GM18909 (cell line): Measurements from ENCODE around the gene SLC22A7.
"Not testable (repeated sequence)": the region's sequence is repeated elsewhere in the genome, so short reads cannot be mapped to it uniquely, and the experiment has no call there.

Experiments
- ATAC-seq: cut with Tn5 transposase; IDR thresholded peaks from one replicate; pipeline ENCODE4 v1.9.1; 2021; ENCODE audit warnings: mild to moderate bottlenecking; ENCODE audit not compliant: unreplicated experiment, poor library complexity

Gene SLC22A7

GRCh38 chr6:43298565-43299337, 691 bp downstream of the SLC22A7 start:
- no peak for ATAC-seq

- ATAC-seq: no peak
These were observed 1.6 kb downstream of the SLC22A7 start for GRCh38 chr6:43299338-43300293.

DNA sequence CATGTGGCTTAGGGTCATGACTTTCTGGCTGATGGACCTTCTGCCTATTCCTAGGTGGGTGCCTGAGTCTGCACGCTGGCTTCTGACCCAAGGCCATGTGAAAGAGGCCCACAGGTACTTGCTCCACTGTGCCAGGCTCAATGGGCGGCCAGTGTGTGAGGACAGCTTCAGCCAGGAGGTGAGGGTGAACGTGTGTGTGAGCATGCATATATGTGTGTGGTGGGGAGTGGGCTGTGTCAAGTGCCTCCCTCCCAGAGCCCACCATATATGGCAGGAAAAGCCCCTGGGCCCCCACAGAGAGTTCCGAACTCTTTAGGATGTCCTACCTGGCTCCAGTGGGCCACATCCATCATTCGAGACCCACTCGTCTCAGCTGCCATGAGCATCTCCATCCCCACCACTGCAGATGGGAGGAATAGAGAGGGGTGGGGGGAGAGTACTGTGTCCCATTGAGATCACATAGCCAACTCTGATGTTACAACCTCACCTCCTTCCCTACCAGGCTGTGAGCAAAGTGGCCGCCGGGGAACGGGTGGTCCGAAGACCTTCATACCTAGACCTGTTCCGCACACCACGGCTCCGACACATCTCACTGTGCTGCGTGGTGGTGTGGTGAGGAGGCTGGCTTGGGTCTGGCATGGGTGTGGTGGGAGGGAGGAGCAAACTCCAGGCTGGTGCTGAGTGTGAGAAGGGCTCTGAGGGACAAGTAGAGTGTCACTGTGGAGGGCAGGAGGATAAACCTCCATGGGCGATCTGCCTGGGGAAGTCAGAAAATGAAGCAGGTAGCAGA, 3.2 kb downstream of the SLC22A7 start:
- no peak for ATAC-seq

GRCh38 chr6:43302126-43302525, 4.1 kb downstream of the SLC22A7 start:
- no peak for ATAC-seq

DNA sequence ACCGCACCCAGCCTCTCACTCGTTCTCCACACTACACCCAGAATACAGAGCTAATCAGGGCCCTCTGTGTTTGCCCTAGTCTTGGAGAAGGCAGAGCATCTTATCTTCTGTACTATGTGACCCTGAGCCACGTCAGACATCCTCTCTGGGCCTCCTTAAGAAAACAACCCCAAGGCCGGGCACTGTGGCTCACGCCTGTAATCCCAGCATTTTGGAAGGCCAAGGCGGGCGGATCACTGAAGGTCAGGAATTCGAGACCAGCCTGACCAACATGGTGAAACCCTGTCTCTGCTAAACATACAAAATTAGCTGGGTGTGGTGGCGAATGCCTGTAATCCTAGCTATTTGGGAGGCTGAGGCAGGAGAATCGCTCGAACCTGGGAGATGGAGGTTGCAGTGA, 4.9 kb downstream of the SLC22A7 start:
- ATAC-seq: not testable (repeated sequence)

- no peak for ATAC-seq
These were observed 5.8 kb downstream of the SLC22A7 start for GRCh38 chr6:43303751-43304331.

- no peak for ATAC-seq
These were observed 6.3 kb downstream of the SLC22A7 start for GRCh38 chr6:43304361-43304760.

GRCh38 chr6:43304882-43305281, 6.8 kb downstream of the SLC22A7 start:
- no peak for ATAC-seq

DNA sequence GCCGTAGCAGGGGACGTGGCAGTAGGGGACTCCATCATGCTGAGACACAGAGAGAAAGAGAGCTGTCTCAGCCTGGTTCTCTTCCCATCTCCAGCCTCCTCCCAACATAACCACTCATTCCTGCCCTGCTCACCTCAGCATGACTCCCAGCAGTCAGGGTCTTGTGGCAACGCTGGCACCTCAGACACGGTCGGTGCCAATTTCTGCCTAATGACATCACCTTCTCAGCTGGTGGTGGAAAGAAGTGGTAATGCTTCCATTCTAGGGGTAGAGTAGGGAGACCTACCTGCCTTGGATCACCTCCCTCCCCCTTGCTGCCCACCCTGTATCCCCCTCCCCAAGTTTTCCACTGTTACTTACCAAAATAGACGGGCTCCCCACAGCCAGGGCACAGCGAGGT, 8.0 kb downstream of the SLC22A7 start:
- no peak for ATAC-seq

GRCh38 chr6:43307451-43308100, 9.5 kb downstream of the SLC22A7 start:
- no peak for ATAC-seq

GRCh38 chr6:43308101-43308989, 10.3 kb downstream of the SLC22A7 start, which contains the start of gene CRIP3:
Gene CRIP3 (minus strand): TSS chr6:43308826. CDS start chr6:43308792, 34 bp downstream.
- peak; percentile 66 for ATAC-seq

DNA sequence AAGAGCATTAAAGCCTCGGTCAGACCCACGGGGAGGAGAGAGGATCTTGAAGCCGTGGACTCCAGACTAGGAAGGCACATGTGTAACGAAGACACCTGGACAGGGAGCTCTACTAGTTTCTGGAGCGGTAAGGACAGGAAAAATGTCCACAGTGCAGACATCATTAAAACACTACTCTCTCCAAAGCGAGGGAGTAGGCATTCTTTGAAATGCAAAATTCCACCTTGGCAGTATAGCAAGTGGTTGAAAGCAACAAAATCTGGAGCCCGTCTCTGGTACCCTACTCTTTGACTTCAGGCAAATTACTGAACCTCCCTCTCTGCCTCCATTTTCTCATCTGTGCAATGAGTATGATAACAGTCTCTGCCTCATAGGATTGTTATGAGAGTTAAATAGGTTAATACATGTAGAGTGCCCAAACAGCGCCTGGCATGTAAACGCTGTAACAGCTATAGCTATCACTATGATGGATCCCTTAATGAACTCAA, 11.0 kb downstream of the SLC22A7 start:
- ATAC-seq: no peak

DNA sequence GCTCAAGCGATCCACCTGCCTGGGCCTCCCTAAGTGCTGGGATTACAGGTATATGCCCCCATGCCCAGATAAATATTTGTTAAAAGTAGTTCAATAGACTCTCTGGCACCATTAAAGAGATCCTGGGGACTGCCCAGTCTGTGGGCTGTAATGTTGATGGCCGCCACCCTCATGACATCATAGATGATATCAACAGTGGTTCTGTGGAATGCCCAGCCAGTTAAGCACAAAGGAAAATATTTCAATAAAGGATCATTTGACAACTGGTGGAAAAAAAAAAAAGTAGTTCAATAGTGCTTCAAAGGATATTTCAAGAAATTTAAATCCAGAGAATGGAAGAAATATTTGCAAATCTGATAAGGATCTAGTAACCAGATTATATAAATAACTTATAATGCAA, 12.1 kb downstream of the SLC22A7 start:
- no peak for ATAC-seq

DNA sequence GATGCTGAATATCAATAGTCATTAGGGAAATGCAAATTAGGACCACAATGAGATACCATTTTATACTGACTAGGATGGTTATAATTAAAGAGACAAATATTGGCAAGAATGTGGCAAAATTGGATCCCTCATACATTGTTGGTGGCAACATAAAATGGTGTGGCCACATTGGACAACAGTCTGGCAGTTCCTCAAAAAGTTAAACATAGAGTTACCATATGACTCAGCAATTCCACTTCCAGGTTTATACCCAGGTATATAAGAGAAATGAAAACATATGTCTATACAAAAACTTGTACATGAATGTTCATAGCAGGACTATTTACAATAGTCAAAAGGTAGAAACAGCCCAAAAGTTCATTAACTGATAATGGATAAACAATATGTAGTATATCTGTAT, 12.6 kb downstream of the SLC22A7 start:
- no peak for ATAC-seq

DNA sequence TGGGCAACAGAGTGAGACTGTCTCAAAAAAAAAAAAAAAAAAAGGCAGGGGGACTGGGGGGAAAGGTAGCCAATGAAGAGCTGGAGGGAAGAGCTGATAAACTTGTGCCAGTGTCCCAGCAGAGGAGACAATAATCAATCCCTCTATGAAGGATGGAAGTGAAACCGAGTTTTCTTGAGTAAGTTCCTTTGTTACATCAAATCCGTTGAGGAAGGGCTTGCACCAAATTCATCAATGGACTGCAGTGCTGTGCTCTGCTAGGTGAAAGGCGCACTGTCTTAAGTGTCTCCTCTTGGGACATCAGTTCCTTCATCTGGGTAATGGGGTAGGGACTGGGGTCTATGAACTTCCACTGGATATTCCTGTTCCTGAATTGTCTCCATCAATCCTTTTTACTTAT, 13.6 kb downstream of the SLC22A7 start:
- ATAC-seq: no peak

GRCh38 chr6:43313813-43314212, 15.8 kb downstream of the SLC22A7 start:
- no peak for ATAC-seq

DNA sequence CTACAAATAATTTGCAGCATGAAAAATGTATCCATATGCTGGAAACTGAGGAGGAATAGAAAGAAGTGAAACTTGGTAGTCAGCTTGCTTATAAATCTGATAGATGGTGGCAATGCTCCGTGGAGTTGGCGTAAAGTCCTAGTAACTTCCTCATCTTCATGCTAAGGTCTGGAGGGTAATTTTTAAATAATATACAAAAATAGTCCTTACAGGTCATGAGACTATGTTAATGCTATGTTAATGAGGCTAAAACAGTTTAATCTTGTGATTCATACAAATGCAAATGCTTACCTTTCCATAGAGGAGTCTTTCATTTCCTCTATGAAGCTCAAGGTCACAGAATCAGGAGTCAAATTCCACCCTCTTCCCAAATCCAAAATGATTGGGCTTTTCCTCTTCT, 20.0 kb downstream of the SLC22A7 start:
- ATAC-seq: no peak

DNA sequence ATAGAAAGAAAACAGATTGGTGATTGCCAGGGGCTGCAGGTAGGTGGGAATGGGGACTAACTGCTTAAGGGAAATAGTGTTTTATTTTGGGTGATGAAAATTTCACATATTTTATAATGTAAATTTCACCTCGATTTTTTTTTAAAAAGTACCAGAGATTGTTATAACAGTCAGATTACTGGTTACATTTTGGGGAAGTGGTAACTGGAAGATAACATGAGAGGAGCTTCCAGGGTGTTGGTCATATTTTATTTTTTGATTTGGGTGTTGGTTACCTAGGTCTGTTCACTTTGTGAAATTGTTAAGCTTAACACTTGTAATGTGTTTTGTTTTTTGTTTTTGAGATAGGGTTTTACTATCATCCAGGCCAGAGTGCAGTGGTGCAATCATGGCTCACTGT, 27.8 kb downstream of the SLC22A7 start:
- no peak for ATAC-seq

GRCh38 chr6:43328528-43328927, 30.5 kb downstream of the SLC22A7 start:
- no peak for ATAC-seq
